A172 (cell line): ENCODE measurements around the gene DDR2. TPM values are rescaled to one million over a fixed set of nuclear protein-coding genes. Genes with fewer than 3 reads are reported as not detected.

Source experiments
- DNase-seq: peaks from one replicate; pipeline ENCODE4 v3.0.0-alpha.2; 2015; ENCODE audit warnings: low spot score
- total RNA-seq: library from RNA; depleted of rRNA; stranded (reverse); fragments of >200 nt; shearing (Covaris generic); gene quantifications from 2 replicates; pipeline ENCODE4 v1.2.3, GENCODE V29; 2014

The DDR2 gene
- total RNA-seq, 1 experiment from 2014 or later = 73.0 TPM

DNA sequence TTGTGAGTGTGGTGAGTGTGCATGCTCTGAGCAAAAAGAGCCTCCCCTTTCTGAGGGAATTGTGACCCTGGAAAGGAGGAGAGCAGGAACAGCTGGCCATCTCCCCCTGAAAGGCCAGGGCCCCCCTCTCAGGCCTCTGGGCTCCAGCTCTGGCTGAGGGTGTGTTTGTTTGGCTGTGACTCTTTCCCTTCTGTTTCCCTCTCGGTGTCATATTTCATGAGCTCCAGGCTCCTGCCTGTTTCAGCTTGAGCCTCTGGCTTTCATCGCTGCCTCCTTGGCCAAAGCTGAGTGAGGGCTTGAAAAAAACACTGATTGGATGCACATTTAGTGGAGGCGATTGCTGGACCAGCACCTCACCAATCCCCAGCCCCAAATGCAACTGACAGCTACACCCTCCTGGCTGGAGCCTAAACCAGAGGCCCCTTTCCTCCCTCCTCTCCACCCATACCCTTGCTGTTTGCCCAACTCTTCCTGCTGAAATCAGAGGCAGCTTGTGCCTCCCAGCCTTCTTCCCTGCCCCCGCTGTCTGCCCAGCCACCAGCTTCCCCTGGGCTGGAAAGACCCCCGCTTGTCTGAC, 64.1 kb downstream of the DDR2 start:
- peak; percentile 73 for DNase-seq

DNA sequence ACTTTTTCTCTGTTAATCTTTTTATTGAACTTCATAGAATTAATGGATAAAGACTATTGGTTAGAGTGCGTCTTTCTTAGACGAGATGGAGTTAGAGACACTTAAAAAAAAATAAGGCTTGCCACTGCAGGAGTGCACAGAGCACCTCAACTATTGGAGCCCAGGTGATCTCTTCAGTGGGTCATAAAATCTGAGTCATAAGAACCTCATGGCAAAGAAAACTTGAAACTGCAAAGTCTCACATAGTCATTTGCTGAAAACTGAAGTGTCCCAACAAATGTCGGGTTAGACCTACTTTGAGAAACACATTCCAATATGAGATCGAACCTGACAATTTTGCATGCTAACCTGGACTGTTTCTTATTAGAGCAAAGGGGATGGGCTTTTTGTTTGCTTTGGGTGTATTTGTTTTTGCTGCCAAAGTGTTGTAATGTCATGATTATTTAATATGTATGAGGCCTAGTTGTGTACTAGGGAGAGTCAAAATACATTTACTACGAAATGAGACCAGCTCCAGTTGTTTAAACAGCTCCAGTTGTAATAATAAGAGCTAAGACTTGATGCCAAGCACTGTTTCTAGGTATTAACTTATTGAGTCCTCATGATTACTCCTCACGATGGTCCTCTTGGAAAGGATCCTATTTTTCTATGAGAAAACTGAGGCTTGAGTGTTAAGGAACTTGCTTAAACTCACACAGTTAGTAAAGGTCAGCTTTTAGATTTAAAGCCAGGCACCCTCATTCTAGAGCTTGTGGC, 65.1 kb downstream of the DDR2 start:
- DNase-seq = no peak

DNA sequence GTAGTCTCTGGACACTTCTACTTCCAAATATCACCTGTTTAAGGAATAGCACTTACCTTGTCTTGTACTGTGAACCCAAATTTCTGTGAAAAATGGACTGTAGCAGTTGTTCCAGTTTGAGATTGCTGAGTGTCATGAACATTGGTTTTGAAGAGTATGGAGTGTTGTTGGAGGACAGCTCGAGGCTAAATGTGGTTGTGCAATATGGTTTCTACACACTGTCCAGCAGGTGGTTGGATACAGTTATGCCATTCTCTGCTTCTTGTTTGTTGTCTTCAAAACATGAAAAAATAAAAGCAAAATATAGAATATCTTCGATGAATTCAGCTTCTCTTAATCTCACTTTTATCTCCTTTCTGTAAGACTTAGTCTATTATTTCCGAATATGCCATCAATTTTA, 67.1 kb downstream of the DDR2 start:
- no peak for DNase-seq

DNA sequence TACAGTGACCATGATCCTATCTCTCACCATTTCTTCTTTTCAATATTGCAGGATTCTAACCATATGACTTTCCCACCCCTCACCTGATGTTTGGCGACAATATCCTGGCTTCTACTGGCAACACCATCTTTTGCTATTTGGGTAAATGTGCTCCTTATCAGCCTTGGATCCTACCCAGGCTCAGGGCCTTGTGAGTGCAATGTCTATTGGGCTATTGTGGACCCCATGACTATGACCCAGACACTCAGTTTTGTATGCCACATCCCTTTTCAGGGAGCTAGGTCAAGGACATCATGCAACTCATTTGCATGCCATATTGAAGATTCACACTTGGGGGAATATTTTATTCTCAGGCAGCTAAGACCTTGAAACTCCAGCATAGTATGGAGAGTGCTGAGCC, 67.9 kb downstream of the DDR2 start:
- no peak for DNase-seq

DNA sequence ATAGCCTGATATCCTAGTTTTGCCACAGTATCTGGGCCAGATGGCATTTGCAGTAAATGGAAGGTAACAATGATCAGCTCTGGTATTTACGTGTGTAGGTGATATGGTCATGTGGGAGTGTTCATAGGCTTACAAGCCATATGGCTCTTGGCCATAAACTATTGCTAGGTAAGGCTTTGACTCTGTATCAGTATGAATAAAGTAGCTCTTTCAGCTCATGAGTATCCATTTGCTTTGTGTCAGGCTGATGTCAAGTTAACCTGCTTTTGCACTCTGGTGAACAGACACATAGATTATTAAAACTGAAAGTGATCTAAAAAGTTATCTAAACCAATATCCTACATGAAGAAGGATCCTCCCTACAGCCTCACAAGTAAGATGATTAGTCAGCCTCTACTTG, 69.0 kb downstream of the DDR2 start:
- DNase-seq = no peak

DNA sequence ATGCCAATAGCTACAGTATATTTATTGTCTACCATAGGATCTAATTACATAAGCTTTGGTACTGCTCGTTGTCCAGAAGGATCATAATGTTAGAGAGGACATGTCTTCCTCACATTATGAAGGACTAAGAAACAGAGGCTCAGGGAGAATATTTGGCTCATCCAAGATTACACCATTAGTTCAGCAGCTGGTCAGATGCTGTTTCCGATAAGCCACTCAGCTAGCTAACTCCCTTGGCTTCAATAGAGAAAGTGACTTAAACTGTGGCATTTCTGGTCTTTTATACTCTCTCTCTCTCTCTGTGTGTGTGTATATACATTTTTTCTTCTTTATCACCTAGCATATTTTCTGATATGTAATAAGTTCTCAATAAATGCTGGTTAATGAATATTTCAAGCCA, 70.4 kb downstream of the DDR2 start:
- no peak for DNase-seq

DNA sequence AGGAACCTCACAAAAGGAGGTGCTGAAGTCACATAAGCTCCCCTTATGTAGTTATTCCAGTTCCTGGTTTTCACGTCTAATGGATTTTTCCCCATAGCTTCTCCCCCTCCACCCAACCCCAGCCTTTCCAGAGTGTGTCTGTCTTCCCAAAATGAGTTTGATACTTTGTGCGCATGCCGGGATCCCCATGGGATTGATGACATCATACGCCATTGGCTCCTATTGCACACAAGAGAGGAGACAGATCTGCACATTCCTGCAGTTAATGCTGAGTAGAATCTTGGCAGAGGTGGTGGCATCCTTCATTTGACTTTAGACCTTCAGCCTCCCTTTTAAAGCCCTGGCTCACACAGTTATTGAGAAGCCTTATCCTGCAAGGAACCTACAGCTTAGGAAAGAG, 71.4 kb downstream of the DDR2 start:
- no peak for DNase-seq

DNA sequence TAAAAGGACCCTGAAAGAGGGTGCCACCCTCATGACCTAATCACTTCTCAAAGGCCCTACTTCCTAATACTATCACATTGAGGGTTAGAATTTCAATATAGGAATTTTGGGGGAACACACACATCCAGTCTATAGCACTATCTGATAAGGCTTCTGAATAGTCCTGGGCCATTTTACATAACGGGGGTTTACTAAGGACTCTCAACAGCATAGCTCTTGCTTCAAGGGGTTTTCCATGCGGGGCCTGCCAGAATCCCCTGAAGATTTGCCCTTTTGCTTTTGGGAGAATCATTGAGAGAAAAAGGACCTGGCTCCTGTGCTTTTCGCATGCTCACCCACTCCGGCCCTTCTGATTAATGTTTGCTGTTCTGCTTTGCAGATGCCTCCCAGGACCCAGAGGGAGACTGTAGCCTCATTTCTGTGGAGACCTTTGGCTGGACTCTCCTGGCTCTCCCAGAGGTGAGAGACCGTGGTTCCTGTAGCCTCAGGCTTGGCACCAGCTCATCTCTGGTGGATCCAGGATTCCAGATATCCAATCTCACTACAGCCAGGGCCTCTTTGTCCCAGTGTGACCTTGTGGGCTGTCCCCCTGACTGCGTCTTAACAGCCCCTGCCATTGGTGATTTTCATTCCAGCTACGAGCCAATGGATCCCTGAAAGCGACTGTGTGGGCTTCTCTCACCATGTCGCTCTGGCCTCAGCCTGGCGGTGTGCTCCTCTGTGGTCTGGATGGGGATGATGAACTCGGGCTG, 72.6 kb downstream of the DDR2 start:
- DNase-seq = no peak

DNA sequence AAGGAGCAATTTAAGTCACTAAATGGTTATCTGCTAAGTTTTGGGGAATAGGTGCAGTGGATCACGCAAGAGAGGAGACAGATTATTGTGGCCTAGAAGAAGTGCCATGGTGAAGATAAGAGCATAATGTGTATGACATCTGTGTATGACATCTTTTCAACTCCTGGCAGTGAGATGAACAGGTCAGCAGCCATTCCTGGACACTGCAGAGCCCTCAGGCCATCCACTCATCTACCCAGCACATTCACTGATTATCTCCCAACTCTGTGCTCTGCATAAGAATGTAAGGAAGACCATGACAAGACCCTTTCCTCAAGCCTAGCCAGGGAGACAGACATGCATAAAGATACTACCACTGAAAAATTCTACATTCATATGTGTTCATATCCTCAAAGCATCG, 73.7 kb downstream of the DDR2 start:
- no peak for DNase-seq

DNA sequence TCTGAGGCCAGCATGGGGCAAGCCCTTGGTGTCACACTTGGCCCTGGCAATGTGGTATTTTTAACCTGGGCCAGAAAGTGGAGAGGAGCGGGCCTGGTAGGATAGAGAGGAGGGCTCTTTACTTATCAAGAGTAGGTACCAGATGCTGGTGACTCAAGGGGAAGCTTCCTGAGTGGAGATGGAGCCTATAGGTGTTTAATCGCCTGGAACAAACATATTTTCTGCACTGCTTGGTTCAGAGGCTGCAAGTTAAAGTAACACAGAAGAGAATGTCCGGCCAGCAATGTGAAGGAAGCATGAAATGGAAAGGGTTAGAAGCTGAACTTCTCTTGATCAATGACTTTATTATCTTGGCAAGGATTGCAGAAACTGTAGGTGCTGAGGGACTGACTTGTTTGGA, 74.3 kb downstream of the DDR2 start:
- no peak for DNase-seq

DNA sequence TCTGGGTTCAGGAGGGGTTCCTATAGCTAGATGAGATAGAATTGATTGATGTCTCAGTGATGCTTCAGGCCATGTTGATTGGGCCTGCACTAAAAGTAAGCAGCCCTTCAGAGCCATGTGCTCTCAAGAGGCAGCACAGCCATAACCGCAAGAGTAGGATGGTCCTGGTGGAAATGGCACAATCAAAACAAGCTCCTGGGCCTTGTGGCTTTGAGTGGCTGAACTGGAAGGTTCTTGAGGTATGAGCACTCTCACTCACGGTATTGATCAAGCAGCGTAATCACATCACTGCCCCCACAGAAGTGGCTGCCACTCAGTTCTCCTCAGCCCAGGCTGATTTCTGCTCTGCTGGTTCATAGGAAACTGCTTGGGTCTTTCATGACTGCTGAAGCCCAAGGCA, 76.0 kb downstream of the DDR2 start:
- no peak for DNase-seq

DNA sequence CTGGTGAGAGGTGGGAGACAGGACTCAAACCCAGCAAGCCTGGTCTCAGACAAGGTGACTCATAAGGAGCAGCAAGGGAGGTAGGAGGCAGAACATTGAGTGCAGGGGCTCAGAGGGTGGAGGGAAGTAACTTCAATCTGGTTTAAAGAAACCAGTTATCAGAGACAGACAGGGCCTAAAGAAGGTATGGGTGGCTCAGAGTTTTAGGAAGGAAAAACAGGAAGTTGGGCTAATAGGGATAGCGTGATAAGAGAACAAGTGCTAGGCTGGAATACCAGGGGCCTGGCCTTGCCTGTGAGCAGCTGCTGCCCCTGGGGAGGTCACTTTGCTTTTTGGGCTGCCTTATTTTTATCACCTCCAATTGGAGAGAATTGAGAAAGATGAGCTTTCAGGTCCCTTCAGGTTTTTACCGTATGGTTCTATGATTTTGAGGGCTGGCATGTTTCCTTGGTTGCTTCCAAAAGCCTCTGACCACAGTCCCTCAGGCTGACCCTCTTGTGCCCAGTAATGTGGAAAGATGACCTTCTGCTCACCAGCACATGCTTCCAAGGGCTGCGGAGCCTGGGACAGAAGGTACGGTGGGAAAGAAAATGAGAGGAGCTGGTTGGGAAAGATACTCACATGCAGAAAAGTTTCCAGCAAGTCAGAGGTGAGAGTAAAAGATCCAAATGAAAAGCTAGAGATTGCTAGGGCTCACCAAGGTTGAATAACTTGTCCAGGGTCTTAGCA, 77.0 kb downstream of the DDR2 start:
- no peak for DNase-seq

DNA sequence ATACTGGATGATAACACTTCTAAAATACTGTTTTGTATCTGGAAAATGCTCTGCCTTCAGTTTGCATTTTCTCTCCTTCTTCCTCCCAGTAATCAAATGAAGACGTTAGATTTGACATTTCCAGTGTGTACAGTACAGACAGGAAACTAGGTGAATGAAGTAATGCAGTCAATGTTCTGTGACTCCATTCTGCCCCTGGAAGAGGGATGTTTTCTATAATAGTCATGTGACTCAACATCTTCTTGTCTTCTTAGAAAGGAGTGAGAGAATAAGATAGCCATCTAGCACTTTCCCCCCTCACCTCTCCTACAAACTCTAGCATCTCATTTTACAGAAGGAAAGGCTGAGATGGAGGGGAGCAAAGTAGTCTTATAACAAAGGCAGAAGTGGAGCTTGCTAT, 77.6 kb downstream of the DDR2 start:
- DNase-seq = no peak

DNA sequence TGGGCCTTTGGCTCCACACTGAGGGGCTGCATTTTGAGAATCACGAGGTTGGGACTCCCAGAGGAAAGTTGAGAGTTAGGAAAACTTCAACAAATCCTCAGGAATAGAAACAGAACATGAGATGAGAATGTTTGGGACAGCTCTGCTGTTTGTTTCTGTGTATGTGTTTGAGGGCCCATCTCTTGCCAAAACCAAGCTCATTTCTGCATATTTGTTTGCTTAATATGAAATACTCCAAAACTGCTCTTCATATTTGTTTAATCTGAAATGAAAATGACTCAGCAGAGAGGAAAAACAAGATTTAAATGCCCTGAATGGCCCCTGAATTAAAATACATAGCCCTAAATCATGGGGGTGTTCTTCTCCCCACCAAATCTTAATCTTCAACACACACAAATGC, 78.1 kb downstream of the DDR2 start:
- DNase-seq = no peak

DNA sequence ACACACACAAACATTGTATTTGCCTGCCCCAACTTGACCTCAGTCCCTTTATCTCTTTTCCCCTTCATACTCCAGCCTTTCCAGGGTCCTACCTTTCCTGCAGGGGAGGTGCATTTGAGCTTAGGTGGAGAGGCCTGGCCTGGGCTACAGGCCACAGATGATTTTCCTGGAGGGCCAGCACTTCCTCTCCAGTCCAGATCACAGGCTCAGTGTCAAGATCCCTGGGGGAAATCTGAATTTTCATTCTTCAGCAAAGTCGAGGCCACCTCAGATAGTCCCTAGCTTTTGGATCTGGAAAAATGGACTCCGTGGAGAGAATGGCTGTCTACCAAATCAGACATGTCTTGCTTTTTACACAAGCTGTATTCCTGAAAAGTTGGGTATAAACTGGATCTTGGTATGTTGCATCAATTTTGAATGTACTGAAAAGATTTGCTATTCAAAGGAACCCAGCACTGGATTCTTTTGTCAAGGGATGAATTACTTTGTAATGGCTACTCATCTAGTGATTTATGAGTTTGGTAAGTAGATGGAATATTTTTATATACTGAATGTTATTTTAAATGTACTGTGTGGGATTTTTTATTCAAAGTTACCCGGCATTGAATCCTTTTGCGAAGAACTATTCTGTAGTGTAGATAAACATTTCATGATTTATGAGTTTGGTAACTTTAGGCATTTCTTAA, 78.7 kb downstream of the DDR2 start:
- DNase-seq = no peak

DNA sequence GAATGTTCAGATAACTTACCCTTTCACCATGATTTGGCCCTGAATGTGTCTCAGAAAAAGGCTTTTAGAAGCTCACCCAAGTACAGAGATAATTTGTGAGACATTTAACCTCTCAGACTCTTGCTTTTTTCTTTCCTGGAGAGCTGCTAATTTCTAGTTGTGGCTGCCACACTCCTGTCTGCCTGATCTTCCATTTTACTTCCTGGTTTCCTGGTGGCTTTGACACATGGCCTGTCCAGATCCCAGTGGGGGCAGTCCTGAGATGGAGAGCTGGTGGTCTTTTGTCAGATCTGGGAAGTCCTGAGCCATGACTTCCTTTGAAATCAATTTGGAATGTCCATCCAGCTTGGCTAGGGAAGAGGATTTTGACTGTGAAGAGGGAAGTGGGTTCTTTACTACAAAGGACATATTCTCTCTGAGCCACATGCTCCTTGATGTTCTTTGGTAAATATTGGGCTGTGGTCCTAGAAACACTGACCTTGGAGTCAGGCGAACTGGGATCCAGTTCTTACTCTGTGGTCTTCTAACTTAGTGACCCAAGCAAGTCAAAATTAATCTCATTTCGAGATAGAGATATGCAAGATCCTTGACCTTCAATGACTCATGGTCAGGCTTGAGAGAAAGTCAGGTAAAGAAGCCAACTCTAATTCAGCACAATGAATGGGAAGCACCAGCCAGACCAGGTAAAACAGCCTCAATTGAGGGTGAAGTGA, 80.2 kb downstream of the DDR2 start:
- no peak for DNase-seq

DNA sequence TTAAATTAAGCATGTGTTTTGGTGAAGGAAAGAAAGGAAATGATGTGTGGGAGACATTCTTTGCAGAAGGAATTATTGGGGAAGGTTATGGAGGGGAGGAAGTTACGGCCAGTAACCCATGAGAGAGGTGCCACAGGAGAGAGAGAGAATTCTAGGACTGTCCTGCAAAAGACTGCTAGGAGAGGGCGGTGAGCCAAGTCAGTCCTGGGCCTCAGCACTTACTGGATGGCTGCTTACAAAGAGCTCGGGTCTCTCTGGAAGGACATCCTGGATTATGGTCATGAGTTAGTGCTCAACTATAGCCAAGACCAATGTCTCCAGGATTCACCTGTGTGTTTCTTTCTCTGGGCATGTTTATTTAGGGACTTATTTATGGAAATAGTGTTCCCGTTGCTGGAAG, 83.9 kb downstream of the DDR2 start:
- DNase-seq = no peak

DNA sequence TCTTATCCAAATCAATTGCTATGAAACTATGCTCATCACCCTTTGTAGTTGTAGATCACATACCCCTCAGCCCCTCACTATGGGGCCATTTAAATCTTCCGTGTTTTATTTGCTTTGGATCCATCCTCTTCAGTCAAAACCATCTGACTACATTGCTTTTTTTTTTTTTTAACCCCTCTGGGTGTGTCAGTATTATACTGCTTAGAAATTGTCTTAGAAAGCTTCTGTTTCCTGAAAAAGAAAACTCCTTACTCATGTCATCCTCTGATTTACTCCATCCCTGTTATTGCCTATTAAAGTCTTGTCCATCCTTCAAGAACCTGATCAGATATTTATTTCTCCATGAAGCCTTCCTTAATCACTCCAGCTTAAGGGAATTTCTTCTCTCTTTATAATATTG, 84.3 kb downstream of the DDR2 start:
- DNase-seq = no peak

DNA sequence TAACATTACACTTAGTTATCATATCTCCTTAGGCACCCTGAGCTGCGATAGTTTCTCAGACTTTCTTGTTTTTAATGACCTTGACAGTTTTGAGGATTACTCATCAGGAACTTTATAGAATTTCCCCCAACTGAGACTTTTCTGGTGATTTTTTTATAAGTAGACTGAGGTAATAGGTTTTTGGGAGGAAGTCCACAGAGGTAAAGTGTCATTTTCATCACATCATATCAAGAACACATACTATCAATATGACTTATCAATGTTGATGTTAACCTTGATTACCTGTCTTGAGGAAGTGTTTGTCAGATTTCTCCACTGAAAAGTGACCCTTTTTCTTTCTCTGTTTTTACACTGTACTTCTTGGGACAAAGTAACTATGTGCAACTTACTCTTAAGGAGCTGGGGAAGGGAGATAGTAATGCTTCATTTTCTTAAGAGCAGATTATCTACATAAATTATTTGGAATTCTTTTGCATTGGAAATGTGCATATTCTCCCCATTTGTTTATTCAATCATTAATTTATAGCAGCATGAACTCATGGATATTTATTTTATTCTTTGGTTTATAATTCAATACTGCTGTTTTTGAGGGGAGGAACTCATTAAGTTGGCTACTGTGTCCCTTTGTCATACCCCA, 85.4 kb downstream of the DDR2 start:
- no peak for DNase-seq

DNA sequence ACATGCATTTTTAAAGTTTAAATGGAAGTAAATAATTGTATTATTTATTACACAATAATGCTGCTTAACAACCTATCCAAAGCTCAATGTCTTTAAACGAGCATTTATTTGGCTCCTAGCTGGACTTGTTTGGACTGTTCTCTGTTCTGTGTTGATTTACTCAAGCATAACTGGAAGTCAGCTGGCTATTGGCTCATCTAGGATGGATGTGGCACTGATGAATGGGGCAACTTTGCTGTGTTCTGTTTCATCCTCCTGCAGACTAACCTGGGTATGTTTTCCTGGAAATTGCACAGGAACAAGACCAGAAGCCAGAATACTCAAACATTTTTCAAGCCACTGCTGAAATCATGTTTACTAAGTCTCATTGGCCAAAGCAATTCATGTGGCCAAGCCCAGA, 87.4 kb downstream of the DDR2 start:
- no peak for DNase-seq

DNA sequence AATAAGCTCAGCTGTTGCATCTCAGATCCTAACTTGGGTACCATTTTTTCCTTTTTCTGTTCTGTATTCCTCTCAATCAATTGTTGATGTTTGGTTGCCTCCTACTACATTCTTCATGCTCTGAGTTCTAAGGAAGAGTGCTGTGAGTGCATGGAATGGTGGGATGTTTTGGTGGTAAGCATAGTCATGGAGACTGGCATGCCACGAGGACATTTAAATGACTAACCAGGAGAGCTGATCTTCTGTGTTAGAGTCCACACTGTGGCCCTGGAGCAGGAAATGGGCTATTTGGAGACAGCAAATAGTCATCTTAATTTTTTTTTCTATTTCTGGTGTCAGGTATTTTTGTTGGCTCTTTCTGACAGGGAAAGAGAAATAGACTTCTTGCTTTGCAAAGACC, 88.7 kb downstream of the DDR2 start:
- DNase-seq = no peak
